A549 (cell line): ENCODE data around the gene HS6ST1. TPM values are rescaled to one million over a fixed set of nuclear protein-coding genes. Genes with fewer than 3 reads are reported as not detected.

ENCODE experiments used
- ATAC-seq, 2 experiments: fragments of 200-7000 bp in 1 of 2; fragments of >200 bp in 1 of 2; cut with Nextera tagmentation in 1 of 2; cut with Tn5 transposase in 1 of 2; 3 replicates each; pipeline versions ENCODE4 v1.8.0 to v1.9.1; 2018 to 2020; ENCODE audit warnings: mild to moderate bottlenecking in 1 of 2, moderate library complexity in 1 of 2
- CTCF ChIA-PET: fragments of 300-600 bp; sonication (Branson Sonifier 250); formaldehyde crosslinking; extraction: SDS; loops from one replicate; lab custom pipeline; 2021; ENCODE audit warnings: antibody characterized with exemption, inconsistent platforms; lab: Yijun Ruan, JAX
- POLR2A ChIA-PET: fragments of 350-600 bp; formaldehyde crosslinking; extraction: SDS; loops from one replicate; lab custom pipeline; 2021; ENCODE audit warnings: antibody characterized with exemption, inconsistent platforms; lab: Yijun Ruan, JAX
- DNase-seq, 2 experiments: peaks; one replicate each; pipeline versions ENCODE4 v3.0.0 to v3.0.0-alpha.2; 2011 to 2016; ENCODE audit warnings: low read depth in 1 of 2, low spot score in 1 of 2
- FAIRE-seq: peaks from 2 replicates; lab custom pipeline; 2011; peaks lifted over from hg19 to GRCh38; lab: Jason Lieb, UNC
- H3K27ac ChIP-seq, 2 experiments: fragments of >200 bp; sonication (Bioruptor Twin); formaldehyde crosslinking; 3 replicates each; pipeline ENCODE4 v1.5.1; 2016 to 2017
- H3K4me1 ChIP-seq: fragments of >200 bp; sonication (Bioruptor Twin); formaldehyde crosslinking; 3 replicates; pipeline ENCODE4 v1.6.1; 2016
- H3K4me2 ChIP-seq: fragments of >200 bp; sonication (Bioruptor Twin); formaldehyde crosslinking; 3 replicates; pipeline ENCODE4 v1.6.1; 2016
- H3K4me3 ChIP-seq: fragments of >200 bp; sonication (Bioruptor Twin); formaldehyde crosslinking; 3 replicates; pipeline ENCODE4 v1.5.1; 2016
- H3K9me3 ChIP-seq: fragments of >200 bp; sonication (Bioruptor Twin); formaldehyde crosslinking; 3 replicates; pipeline ENCODE4 v1.6.1; 2016
- BHLHE40 ChIP-seq: IDR thresholded peaks from 2 replicates; pipeline ENCODE4 v1.6.1; 2012; ENCODE audit warnings: low read depth, low read length, inconsistent platforms
- EHMT2 ChIP-seq: fragments of 200-600 bp; sonication (generic); IDR thresholded peaks from 2 replicates; pipeline ENCODE4 v1.6.1; 2016; ENCODE audit warnings: antibody characterized with exemption, low read depth, mild to moderate bottlenecking, moderate library complexity
- ESRRA ChIP-seq: fragments of 150-350 bp; IDR thresholded peaks from 2 replicates; pipeline ENCODE4 v1.6.1; 2014; ENCODE audit warnings: mild to moderate bottlenecking, low read length, borderline replicate concordance
- FOXS1 ChIP-seq: fragments of 250-450 bp; sonication (Bioruptor Pico); IDR thresholded peaks from 2 replicates; pipeline ENCODE4 v1.5.0; 2020; ENCODE audit warnings: mild to moderate bottlenecking, moderate library complexity
- GATA3 ChIP-seq: IDR thresholded peaks from 2 replicates; pipeline ENCODE4 v1.6.1; 2012; ENCODE audit warnings: borderline replicate concordance
- HES2 ChIP-seq: fragments of >200 bp; sonication (Bioruptor Twin); formaldehyde crosslinking; IDR thresholded peaks from 2 replicates; pipeline ENCODE4 v1.6.1; 2016
- HEYL ChIP-seq: fragments of 250-450 bp; sonication (Bioruptor Pico); IDR thresholded peaks from 2 replicates; pipeline ENCODE4 v1.8.0; 2021; ENCODE audit warnings: mild to moderate bottlenecking, moderate library complexity
- HMGXB4 ChIP-seq: fragments of 250-450 bp; sonication (Bioruptor Pico); IDR thresholded peaks from 2 replicates; pipeline ENCODE4 v1.5.0; 2021; ENCODE audit warnings: mild to moderate bottlenecking, moderate library complexity, borderline replicate concordance
- HOXA7 ChIP-seq: fragments of 250-450 bp; sonication (Bioruptor Pico); IDR thresholded peaks from 2 replicates; pipeline ENCODE4 v1.5.0; 2020; ENCODE audit warnings: mild to moderate bottlenecking, moderate library complexity
- HOXB5 ChIP-seq: fragments of 250-450 bp; sonication (Bioruptor Pico); IDR thresholded peaks from 2 replicates; pipeline ENCODE4 v1.5.0; 2020; ENCODE audit warnings: mild to moderate bottlenecking, moderate library complexity
- MAZ ChIP-seq: fragments of 150-350 bp; IDR thresholded peaks from 2 replicates; pipeline ENCODE4 v1.6.1; 2014; ENCODE audit warnings: antibody characterized with exemption, low read depth, low read length, borderline replicate concordance
- PHF8 ChIP-seq: fragments of 200-600 bp; sonication (generic); IDR thresholded peaks from 2 replicates; pipeline ENCODE4 v1.6.1; 2016; ENCODE audit warnings: low read depth, mild to moderate bottlenecking, antibody characterized with exemption, moderate library complexity, borderline replicate concordance
- POLR2A ChIP-seq: IDR thresholded peaks from 2 replicates; pipeline ENCODE4 v1.6.1; 2012; ENCODE audit warnings: mild to moderate bottlenecking, low read length
- TFCP2L1 ChIP-seq: fragments of 250-450 bp; sonication (Bioruptor Pico); IDR thresholded peaks from 2 replicates; pipeline ENCODE4 v1.5.0; 2021; ENCODE audit warnings: mild to moderate bottlenecking
- ZC3H11A ChIP-seq: fragments of 450-650 bp; IDR thresholded peaks from 2 replicates; pipeline ENCODE4 v1.6.1; 2014; ENCODE audit warnings: antibody characterized with exemption, mild to moderate bottlenecking
- ZFP36 ChIP-seq: fragments of 450-650 bp; IDR thresholded peaks from 2 replicates; pipeline ENCODE4 v1.6.1; 2014; ENCODE audit warnings: borderline replicate concordance; ENCODE audit not compliant: partially characterized antibody
- ZNF302 ChIP-seq: fragments of 250-450 bp; sonication (Bioruptor Pico); IDR thresholded peaks from 2 replicates; pipeline ENCODE4 v1.9.0; 2021; ENCODE audit warnings: inconsistent platforms, mild to moderate bottlenecking, moderate library complexity
- WGBS: methylation state at CpG from one replicate; pipeline ENCODE4 v1.1.6; 2017; ENCODE audit errors: missing lambda C conversion rate; 5-methylcytosine and 5-hydroxymethylcytosine counted together
- polyA plus RNA-seq, 4 experiments: library from polyadenylated mRNA; depleted of rRNA in 3 of 4; stranded (reverse); fragments of >200 nt; fragmentation: RNase III in 1 of 4; extraction: RNeasy Plus Mini Kit Qiagen cat#74134 plus additional on column Dnase treatment in 1 of 4; gene quantifications; 2 replicates in 3 of 4; 3 replicates in 1 of 4; pipeline ENCODE4 v1.2.3, GENCODE V29; 2011 to 2017
- TF ChIP-seq, protein P1 (sequence below): fragments of 150-350 bp; IDR thresholded peaks from 2 replicates; pipeline ENCODE4 v1.6.1; 2014; ENCODE audit warnings: low read depth, mild to moderate bottlenecking, low read length
- TF ChIP-seq, protein P2 (sequence below): IDR thresholded peaks from 2 replicates; pipeline ENCODE4 v1.6.1; 2012; ENCODE audit warnings: low read depth, borderline replicate concordance
- TF ChIP-seq, protein P3 (sequence below): fragments of 450-650 bp; IDR thresholded peaks from 2 replicates; pipeline ENCODE4 v1.6.1; 2014; ENCODE audit warnings: antibody characterized with exemption

HS6ST1 gene
- polyA plus RNA-seq, 2 of the 4 experiments (the other 2 are of a cell fraction): 3.8 to 11.6 TPM

DNA sequence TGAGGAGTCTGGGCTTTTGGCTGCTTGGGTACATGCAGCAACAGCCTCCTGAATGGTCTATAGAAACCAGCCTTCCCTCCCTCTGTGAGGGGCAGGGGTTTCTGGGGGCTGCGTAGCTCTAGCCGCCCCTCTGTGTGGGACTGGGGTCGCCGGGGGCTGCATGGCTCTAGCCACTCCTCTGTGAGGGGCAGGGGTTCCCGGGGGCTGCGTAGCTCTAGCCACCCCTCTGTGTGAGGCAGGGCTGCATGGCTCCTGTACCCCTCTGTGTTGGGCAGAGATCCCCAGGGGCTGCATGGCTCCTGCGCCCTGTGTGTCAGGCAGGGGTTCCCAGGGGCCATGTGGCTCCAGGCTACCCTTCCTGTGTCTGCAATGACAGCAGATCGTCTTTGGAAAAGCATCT, 17.6 kb downstream of the HS6ST1 start (continued):
- TF ChIP-seq FOXS1 (CRISPR knock-in tag): no peak
- TF ChIP-seq EHMT2: no peak
- no peak for TF ChIP-seq ZC3H11A
- TF ChIP-seq ESRRA: no peak
- TF ChIP-seq, protein P1, sequence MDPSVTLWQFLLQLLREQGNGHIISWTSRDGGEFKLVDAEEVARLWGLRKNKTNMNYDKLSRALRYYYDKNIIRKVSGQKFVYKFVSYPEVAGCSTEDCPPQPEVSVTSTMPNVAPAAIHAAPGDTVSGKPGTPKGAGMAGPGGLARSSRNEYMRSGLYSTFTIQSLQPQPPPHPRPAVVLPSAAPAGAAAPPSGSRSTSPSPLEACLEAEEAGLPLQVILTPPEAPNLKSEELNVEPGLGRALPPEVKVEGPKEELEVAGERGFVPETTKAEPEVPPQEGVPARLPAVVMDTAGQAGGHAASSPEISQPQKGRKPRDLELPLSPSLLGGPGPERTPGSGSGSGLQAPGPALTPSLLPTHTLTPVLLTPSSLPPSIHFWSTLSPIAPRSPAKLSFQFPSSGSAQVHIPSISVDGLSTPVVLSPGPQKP: no peak
- no peak for TF ChIP-seq HEYL (CRISPR knock-in tag)
- TF ChIP-seq, protein P2, sequence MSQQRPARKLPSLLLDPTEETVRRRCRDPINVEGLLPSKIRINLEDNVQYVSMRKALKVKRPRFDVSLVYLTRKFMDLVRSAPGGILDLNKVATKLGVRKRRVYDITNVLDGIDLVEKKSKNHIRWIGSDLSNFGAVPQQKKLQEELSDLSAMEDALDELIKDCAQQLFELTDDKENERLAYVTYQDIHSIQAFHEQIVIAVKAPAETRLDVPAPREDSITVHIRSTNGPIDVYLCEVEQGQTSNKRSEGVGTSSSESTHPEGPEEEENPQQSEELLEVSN: no peak
- no peak for TF ChIP-seq BHLHE40

- DNase-seq: no peak
- peaks cover 23% of the 10 kb centered on the region for H3K4me1 ChIP-seq
- H3K4me2 ChIP-seq: no peak overlapping the region
- no peak for ATAC-seq
- POLR2A ChIA-PET: no interaction called here
- 83% methylated on average over 8 of the region's 23 CpGs for WGBS
- H3K9me3 ChIP-seq: no peaks in the 10 kb centered on the region
- TF ChIP-seq PHF8: no peak
- no peak for TF ChIP-seq HES2
- TF ChIP-seq ZNF302 (CRISPR knock-in tag): no peak
- TF ChIP-seq MAZ: no peak
- TF ChIP-seq, protein P3, sequence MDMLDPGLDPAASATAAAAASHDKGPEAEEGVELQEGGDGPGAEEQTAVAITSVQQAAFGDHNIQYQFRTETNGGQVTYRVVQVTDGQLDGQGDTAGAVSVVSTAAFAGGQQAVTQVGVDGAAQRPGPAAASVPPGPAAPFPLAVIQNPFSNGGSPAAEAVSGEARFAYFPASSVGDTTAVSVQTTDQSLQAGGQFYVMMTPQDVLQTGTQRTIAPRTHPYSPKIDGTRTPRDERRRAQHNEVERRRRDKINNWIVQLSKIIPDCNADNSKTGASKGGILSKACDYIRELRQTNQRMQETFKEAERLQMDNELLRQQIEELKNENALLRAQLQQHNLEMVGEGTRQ: no peak
- no peak for TF ChIP-seq TFCP2L1
- TF ChIP-seq, protein P1: no peak
- no peak for TF ChIP-seq POLR2A
- TF ChIP-seq HOXB5 (CRISPR knock-in tag): no peak
- TF ChIP-seq HMGXB4 (CRISPR knock-in tag): no peak
- TF ChIP-seq, protein P2: no peak
- TF ChIP-seq GATA3: no peak
- no peak for TF ChIP-seq ZFP36
- no peak for TF ChIP-seq HOXA7
- no peak overlapping the region; a peak in 1 of 6 replicates for H3K27ac ChIP-seq
- H3K4me3 ChIP-seq: no peak overlapping the region
- CTCF ChIA-PET: interaction anchor here (1.4 kb wide), 1 partner anchor 16 kb away, joined by 3 read pairs; no protein-coding TSS in a partner anchor
- FAIRE-seq: no peak
Measured at GRCh38 chr2:128300151-128301020, 18.3 kb downstream of the HS6ST1 start.
